Adrenal gland (tissue), 5 donors: ENCODE data around the gene SLC6A18.

Experiments used
- POLR2A ChIP-seq, 2 donors: fragments of 450-650 bp; IDR thresholded peaks; one replicate each; pipeline ENCODE4 v1.6.1; 2017; ENCODE audit warnings: antibody characterized with exemption in 2 of 2, mild to moderate bottlenecking in 2 of 2, moderate library complexity in 1 of 2
- TF ChIP-seq, protein P1 (sequence below), 6 experiments: fragments of 450-650 bp in 4 of 6; fragments of 200-600 bp in 2 of 6; sonication (generic) in 1 of 6; IDR thresholded peaks; 1 replicate in 5 of 6; 2 replicates in 1 of 6; pipeline versions ENCODE4 v1.5.1 to v1.8.0; 2016 to 2021; ENCODE audit warnings: antibody characterized with exemption in 6 of 6, mild to moderate bottlenecking in 2 of 6, moderate library complexity in 1 of 6
- donor health status: DM: no; HTN: no; CAD: no.

DNA sequence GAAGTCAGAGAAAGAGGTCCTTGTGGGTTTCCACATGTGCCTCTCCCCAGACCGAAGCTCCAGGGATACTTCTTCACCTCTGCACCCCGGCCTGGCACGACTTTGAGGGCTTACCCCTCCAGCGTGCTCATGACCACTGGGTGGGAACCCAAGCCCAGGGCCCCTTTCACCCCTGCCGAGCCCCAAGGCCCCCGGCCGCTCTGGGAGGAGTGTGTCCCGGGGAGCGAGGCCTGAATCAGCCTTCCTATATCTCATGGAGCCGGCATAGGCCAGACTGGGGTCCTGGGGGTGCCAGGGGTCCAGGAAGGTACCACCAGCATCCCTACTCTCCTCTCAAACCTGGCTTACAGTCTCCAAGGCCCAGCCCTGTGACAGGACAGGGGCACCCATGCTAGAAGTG is 52.6 kb downstream of the SLC6A18 start:
- TF ChIP-seq, protein P1, sequence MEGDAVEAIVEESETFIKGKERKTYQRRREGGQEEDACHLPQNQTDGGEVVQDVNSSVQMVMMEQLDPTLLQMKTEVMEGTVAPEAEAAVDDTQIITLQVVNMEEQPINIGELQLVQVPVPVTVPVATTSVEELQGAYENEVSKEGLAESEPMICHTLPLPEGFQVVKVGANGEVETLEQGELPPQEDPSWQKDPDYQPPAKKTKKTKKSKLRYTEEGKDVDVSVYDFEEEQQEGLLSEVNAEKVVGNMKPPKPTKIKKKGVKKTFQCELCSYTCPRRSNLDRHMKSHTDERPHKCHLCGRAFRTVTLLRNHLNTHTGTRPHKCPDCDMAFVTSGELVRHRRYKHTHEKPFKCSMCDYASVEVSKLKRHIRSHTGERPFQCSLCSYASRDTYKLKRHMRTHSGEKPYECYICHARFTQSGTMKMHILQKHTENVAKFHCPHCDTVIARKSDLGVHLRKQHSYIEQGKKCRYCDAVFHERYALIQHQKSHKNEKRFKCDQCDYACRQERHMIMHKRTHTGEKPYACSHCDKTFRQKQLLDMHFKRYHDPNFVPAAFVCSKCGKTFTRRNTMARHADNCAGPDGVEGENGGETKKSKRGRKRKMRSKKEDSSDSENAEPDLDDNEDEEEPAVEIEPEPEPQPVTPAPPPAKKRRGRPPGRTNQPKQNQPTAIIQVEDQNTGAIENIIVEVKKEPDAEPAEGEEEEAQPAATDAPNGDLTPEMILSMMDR (IDR thresholded peaks at IDR 0.05), result no peak
- no peak for TF ChIP-seq POLR2A (IDR thresholded peaks at IDR 0.05)
